Measurements from ENCODE around the gene KIN. TPM values are rescaled to one million over a fixed set of nuclear protein-coding genes. Genes with fewer than 3 reads are reported as not detected.

The KIN gene
- total RNA-seq, 1 experiment from 2014 or later, result 23.4 TPM

DNA sequence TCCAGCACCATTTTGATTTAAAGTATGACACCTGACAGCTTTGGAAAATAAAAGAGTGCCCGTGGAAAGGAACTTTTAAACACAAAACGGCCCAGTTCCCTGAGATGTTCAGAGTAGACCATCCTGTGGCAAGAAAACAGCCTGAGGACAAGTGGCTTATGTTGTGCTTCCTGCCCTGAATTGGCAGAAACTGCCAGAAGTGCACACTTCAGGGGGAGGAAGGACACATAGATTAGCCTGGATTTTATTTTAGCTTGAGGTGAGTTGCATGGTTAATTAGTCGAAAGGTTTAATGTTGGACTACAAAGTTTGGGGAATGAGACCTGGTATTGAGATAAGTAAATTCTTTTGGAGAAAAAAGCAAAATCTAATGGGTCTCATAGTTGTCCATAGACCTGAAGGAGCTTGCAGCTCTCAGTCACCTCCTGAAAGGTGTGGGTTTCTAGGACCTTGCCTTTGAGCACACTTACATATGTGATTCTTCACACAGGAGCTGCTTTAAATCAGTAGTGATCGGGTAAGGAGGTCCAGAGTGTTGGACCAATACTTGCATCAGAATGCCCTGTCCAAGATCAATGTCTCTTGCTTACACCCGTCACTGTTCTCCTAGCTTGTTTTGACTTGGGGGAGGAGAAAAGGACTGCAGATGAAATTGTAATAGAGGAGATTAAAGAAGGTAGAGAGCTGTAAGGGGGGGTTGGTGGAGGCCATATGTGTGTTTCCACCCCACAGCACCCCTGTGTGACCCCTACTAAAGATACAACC, 79.8 kb downstream of the KIN start:
- Histone ChIP-seq H3K4me2 (ENCODE audit: insufficient read depth, insufficient read length, low read length) (no peak overlapping the region), H2AFZ (ENCODE audit: low read length) (no peak overlapping the region), H3K4ac (ENCODE audit: low read depth, low read length) (no peak overlapping the region), H4K8ac (replicated peaks; ENCODE audit: insufficient read length, low read depth, low read length) (no peak overlapping the region), H3K23me2 (ENCODE audit: insufficient read length, low read depth, low read length, poor library complexity, severe bottlenecking) (no peaks in the 10 kb centered on the region), H4K91ac (ENCODE audit: insufficient read length, low read depth, low read length) (no peak overlapping the region), H3K79me1 (ENCODE audit: insufficient read depth, low read depth, low read length, poor library complexity, severe bottlenecking) (no peaks in the 10 kb centered on the region), H3K23ac (ENCODE audit: insufficient read length, low read depth, low read length) (no peak overlapping the region), H3K79me2 (ENCODE audit: insufficient read depth, low read length) (no peaks in the 10 kb centered on the region), H3K27ac (ENCODE audit: insufficient read length, low read depth, low read length) (no peak overlapping the region), H3K27me3 (ENCODE audit: insufficient read depth, low read length) (no peaks in the 10 kb centered on the region), H3K4me1 (ENCODE audit: insufficient read depth, low read length) (no peaks in the 10 kb centered on the region), H2BK5ac (ENCODE audit: insufficient read length, low read length) (no peak overlapping the region), H3K9ac (ENCODE audit: extremely low read depth, insufficient read length, low read length) (no peak overlapping the region), H2AK5ac (ENCODE audit: insufficient read length, low read length) (no peak overlapping the region), H3K56ac (ENCODE audit: insufficient read length, low read depth, low read length) (no peak overlapping the region), H2BK20ac (ENCODE audit: low read depth, low read length, poor library complexity, severe bottlenecking) (no peak overlapping the region), H2BK120ac (ENCODE audit: low read depth, low read length, poor library complexity, severe bottlenecking) (no peak overlapping the region), H3K18ac (ENCODE audit: insufficient read length, low read depth, low read length) (no peak overlapping the region), H3T11ph (ENCODE audit: low read length) (no peak overlapping the region), H3K9me3 (ENCODE audit: control insufficient read depth, low read depth, low read length) (no peaks in the 10 kb centered on the region), H2BK15ac (ENCODE audit: low read depth, low read length) (no peak overlapping the region), H4K5ac (ENCODE audit: insufficient read length, low read depth, low read length) (no peak overlapping the region), H4K20me1 (ENCODE audit: control insufficient read depth, insufficient read depth, insufficient read length) (no peaks in the 10 kb centered on the region), H3K14ac (ENCODE audit: insufficient read depth, low read length) (no peak overlapping the region), H2BK12ac (ENCODE audit: insufficient read length, low read depth, low read length) (no peak overlapping the region)
- no peak for DNase-seq
- H3K9me3 Mint-ChIP-seq, result no peaks in the 10 kb centered on the region
- TF ChIP-seq, protein P1, sequence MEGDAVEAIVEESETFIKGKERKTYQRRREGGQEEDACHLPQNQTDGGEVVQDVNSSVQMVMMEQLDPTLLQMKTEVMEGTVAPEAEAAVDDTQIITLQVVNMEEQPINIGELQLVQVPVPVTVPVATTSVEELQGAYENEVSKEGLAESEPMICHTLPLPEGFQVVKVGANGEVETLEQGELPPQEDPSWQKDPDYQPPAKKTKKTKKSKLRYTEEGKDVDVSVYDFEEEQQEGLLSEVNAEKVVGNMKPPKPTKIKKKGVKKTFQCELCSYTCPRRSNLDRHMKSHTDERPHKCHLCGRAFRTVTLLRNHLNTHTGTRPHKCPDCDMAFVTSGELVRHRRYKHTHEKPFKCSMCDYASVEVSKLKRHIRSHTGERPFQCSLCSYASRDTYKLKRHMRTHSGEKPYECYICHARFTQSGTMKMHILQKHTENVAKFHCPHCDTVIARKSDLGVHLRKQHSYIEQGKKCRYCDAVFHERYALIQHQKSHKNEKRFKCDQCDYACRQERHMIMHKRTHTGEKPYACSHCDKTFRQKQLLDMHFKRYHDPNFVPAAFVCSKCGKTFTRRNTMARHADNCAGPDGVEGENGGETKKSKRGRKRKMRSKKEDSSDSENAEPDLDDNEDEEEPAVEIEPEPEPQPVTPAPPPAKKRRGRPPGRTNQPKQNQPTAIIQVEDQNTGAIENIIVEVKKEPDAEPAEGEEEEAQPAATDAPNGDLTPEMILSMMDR (conservative IDR thresholded peaks at IDR 0.05), result no peak
- peaks cover 2 to 6% of the 10 kb centered on the region in 2 experiments; a peak in 3 of 4 replicates for H3K4me1 Mint-ChIP-seq
- H3K27ac Mint-ChIP-seq, result no peak overlapping the region
- H3K36me3 Mint-ChIP-seq (ENCODE audit: insufficient read depth in 1 of 3, low read depth in 3 of 3), result no peaks in the 10 kb centered on the region
- WGBS (ENCODE audit: extremely low coverage, insufficient read length, low lambda C conversion rate), result 100% methylated on average over 1 of the region's 5 CpGs
- peaks cover 2% of the 10 kb centered on the region; the same call in 1 of the 2 replicates for H3K27me3 Mint-ChIP-seq (ENCODE audit: low read depth)
- H3K4me3 Mint-ChIP-seq, result no peak overlapping the region
